ENCODE results near the gene NRXN3. TPM values are rescaled to one million over a fixed set of nuclear protein-coding genes. Genes with fewer than 3 reads are reported as not detected.

Gene NRXN3
- total and polyA plus RNA-seq, 2 experiments from 2014 or later = 5.7 to 7.1 TPM

- Histone ChIP-seq H3K79me2 (no peaks in the 10 kb centered on the region), H3K27me3 (no peaks in the 10 kb centered on the region), H4K20me1 (ENCODE audit: insufficient read depth, poor library complexity, severe bottlenecking) (no peaks in the 10 kb centered on the region), H2AFZ (no peak overlapping the region), H3K9me3 (ENCODE audit: low read depth) (no peaks in the 10 kb centered on the region), H3K36me3 (replicated peaks; ENCODE audit: insufficient read depth, low read depth) (no peaks in the 10 kb centered on the region), H3K4me1 (ENCODE audit: insufficient read depth) (peaks cover 12% of the 10 kb centered on the region), H3K4me2 (no peak overlapping the region), H3K9me2 (replicated peaks; ENCODE audit: insufficient read depth) (no peaks in the 10 kb centered on the region), H3K27ac (peak overlapping the region; percentile 52), H3K4me3 (no peak overlapping the region)
- WGBS (ENCODE audit: low lambda C conversion rate, missing lambda C conversion rate) = 14% methylated on average over 1 of the region's 1 CpG
- peak; percentile 55 for DNase-seq (ENCODE audit: low spot score)
- TF ChIP-seq EZH2 (IDR thresholded peaks at IDR 0.05; ENCODE audit: borderline replicate concordance) = no peak
- TF ChIP-seq CTCF (IDR thresholded peaks at IDR 0.05; ENCODE audit: poor library complexity) = no peak
- no peak for TF ChIP-seq EZH2phosphoT487 (IDR thresholded peaks at IDR 0.05; ENCODE audit: low read depth, severe bottlenecking, unreplicated experiment)
These were observed 1382.6 kb downstream of the NRXN3 start for GRCh38 chr14:79552778-79553177.

- Histone ChIP-seq H3K4me1 (ENCODE audit: insufficient read depth) (peaks cover 12% of the 10 kb centered on the region), H3K9me3 (ENCODE audit: low read depth) (no peaks in the 10 kb centered on the region), H2AFZ (no peak overlapping the region), H3K27me3 (no peaks in the 10 kb centered on the region), H3K9me2 (replicated peaks; ENCODE audit: insufficient read depth) (no peaks in the 10 kb centered on the region), H3K36me3 (replicated peaks; ENCODE audit: insufficient read depth, low read depth) (no peaks in the 10 kb centered on the region), H3K4me3 (no peak overlapping the region), H3K79me2 (no peaks in the 10 kb centered on the region), H3K4me2 (no peak overlapping the region), H4K20me1 (ENCODE audit: insufficient read depth, poor library complexity, severe bottlenecking) (no peaks in the 10 kb centered on the region), H3K27ac (no peak overlapping the region)
- 82% methylated on average over 3 of the region's 3 CpGs for WGBS (ENCODE audit: low lambda C conversion rate, missing lambda C conversion rate)
- TF ChIP-seq CTCF (IDR thresholded peaks at IDR 0.05; ENCODE audit: poor library complexity) (no peak), EZH2phosphoT487 (IDR thresholded peaks at IDR 0.05; ENCODE audit: low read depth, severe bottlenecking, unreplicated experiment) (no peak), EZH2 (IDR thresholded peaks at IDR 0.05; ENCODE audit: borderline replicate concordance) (no peak)
- no peak for DNase-seq (ENCODE audit: low spot score)
These were observed 1384.6 kb downstream of the NRXN3 start for GRCh38 chr14:79554816-79555215.

GRCh38 chr14:79555429-79555828 is 1385.3 kb downstream of the NRXN3 start:
- H3K9me2 ChIP-seq (replicated peaks; ENCODE audit: insufficient read depth) = no peaks in the 10 kb centered on the region
- no peak overlapping the region for H3K27ac ChIP-seq
- no peak for DNase-seq (ENCODE audit: low spot score)
- WGBS (ENCODE audit: low lambda C conversion rate, missing lambda C conversion rate) = 74% methylated on average over 4 of the region's 4 CpGs
- no peaks in the 10 kb centered on the region for H3K9me3 ChIP-seq (ENCODE audit: low read depth)
- no peak overlapping the region for H3K4me2 ChIP-seq
- no peaks in the 10 kb centered on the region for H3K27me3 ChIP-seq
- TF ChIP-seq EZH2 (IDR thresholded peaks at IDR 0.05; ENCODE audit: borderline replicate concordance) (no peak), CTCF (IDR thresholded peaks at IDR 0.05; ENCODE audit: poor library complexity) (no peak), EZH2phosphoT487 (IDR thresholded peaks at IDR 0.05; ENCODE audit: low read depth, severe bottlenecking, unreplicated experiment) (no peak)
- no peak overlapping the region for H2AFZ ChIP-seq
- H3K36me3 ChIP-seq (replicated peaks; ENCODE audit: insufficient read depth, low read depth) = no peaks in the 10 kb centered on the region
- no peak overlapping the region for H3K4me3 ChIP-seq
- H4K20me1 ChIP-seq (ENCODE audit: insufficient read depth, poor library complexity, severe bottlenecking) = no peaks in the 10 kb centered on the region
- H3K79me2 ChIP-seq = no peaks in the 10 kb centered on the region
- peaks cover 12% of the 10 kb centered on the region for H3K4me1 ChIP-seq (ENCODE audit: insufficient read depth)

GRCh38 chr14:79557309-79557708 is 1387.1 kb downstream of the NRXN3 start:
- no peak for DNase-seq (ENCODE audit: low spot score)
- no peaks in the 10 kb centered on the region for H4K20me1 ChIP-seq (ENCODE audit: insufficient read depth, poor library complexity, severe bottlenecking)
- H3K4me1 ChIP-seq (ENCODE audit: insufficient read depth) = peaks cover 2% of the 10 kb centered on the region
- H3K27ac ChIP-seq = no peak overlapping the region
- no peaks in the 10 kb centered on the region for H3K9me2 ChIP-seq (replicated peaks; ENCODE audit: insufficient read depth)
- no peaks in the 10 kb centered on the region for H3K36me3 ChIP-seq (replicated peaks; ENCODE audit: insufficient read depth, low read depth)
- WGBS (ENCODE audit: low lambda C conversion rate, missing lambda C conversion rate) = 94% methylated on average over 3 of the region's 3 CpGs
- H3K79me2 ChIP-seq = no peaks in the 10 kb centered on the region
- TF ChIP-seq CTCF (IDR thresholded peaks at IDR 0.05; ENCODE audit: poor library complexity) (no peak), EZH2 (IDR thresholded peaks at IDR 0.05; ENCODE audit: borderline replicate concordance) (no peak), EZH2phosphoT487 (IDR thresholded peaks at IDR 0.05; ENCODE audit: low read depth, severe bottlenecking, unreplicated experiment) (no peak)
- no peaks in the 10 kb centered on the region for H3K27me3 ChIP-seq
- no peak overlapping the region for H3K4me3 ChIP-seq
- no peak overlapping the region for H3K4me2 ChIP-seq
- no peaks in the 10 kb centered on the region for H3K9me3 ChIP-seq (ENCODE audit: low read depth)
- no peak overlapping the region for H2AFZ ChIP-seq
